ENCODE measurements around the gene CHIC2.
A peak's percentile ranks its signal among the peaks of the same experiment; 100 is the strongest.
"Not testable (repeated sequence)": the region's sequence is repeated elsewhere in the genome, so short reads cannot be mapped to it uniquely, and the experiment has no call there.

Gene CHIC2

DNA sequence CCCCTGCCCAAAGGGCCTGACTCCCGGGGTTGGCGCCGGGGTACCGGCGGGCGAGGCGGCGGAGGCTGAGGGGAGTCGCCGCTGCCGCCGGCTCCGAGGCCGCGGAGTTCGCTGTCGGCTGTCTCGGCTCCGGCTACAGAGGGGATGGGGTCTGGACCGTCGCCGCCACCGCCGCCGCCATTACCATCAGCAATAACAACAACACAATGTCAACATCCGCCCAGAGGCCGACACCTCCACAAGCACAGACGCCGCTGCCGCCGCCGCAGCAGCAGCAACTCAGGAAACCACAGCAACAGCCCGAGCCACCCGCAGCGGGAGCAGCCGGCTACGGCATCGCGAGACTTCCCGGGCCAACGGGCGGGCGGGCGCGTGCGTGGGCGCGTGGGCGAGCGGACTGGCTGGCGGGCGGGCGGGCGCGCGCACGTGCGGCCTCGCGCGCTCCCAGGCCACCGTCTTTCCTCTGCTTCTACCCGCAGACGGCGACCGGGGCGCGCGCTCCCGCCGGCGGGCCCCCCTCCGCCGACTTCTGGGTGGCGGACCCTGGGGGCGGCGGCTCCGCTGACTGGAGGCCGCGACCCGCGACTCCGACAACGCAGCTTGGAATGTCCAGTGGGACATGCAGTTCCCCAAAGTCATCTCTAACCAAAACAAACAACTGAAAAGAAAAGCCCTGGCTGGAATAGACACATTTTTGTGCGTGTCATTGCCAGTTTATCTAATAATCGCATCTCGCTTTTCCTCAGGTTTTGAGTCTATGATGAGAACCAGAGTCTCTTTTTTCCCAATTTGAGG is at the start of gene CHIC2:
CHIC2 (minus strand) TSS at position 289 of the 795 bp plus-strand sequence. CDS start 305 bp downstream, outside the sequence.
- ATAC-seq = peak; percentile 94
- Mint-ChIP-seq H3K4me3 (peak within 1 kb of the TSS; percentile 89), H3K36me3 (peaks cover 49% of the 10 kb centered on the region), H3K4me1 (peaks cover 32% of the 10 kb centered on the region), H3K9me3 (no peaks in the 10 kb centered on the region), H3K27ac (peak within 1 kb of the TSS; percentile 97)
- peak; percentile 94 to 96 for DNase-seq (ENCODE audit: low spot score in 2 of 2)

DNA sequence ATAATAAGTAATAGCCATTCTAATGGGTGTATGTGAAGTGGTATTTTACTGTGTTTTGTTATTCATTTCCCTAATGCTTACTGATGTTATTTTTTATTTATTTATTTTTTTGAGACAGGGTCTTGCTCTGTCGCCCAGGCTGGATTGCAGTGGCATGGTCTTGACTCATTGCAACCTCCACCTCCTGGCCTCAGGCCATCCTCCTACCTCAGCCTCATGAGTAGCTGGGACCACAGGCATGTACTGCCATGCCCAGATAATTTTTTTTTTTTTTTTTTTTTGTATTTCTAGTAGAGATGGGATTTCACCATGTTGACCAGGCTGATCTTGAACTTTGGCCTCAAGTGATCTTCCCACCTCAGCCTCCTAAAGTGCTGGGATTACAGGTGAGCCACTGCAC is 48.8 kb upstream of the CHIC2 start:
- H3K36me3 Mint-ChIP-seq; H3K27ac Mint-ChIP-seq; H3K4me3 Mint-ChIP-seq; ATAC-seq; DNase-seq (ENCODE audit: low spot score in 2 of 2); H3K9me3 Mint-ChIP-seq; H3K4me1 Mint-ChIP-seq: not testable (repeated sequence)

DNA sequence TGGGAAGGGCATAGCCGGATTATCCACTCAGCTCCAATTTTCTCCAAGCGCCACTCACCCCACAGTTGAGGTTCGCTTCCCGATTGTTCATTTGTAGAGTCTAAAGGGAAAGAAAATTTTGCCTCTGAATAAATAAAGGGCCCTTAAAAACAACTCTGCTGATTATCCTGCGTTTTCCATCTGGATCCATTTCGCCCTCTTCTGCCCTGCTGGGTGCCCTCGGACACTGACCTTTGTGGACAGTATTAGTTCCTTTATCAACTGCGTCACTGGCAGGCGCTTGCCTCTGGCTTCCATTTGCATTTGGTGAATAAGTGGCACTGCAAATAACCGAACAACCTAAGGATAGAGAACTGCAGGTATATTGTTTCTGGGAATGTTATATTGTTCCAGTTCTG is 45.6 kb upstream of the CHIC2 start:
- H3K4me3 Mint-ChIP-seq = no peak overlapping the region
- no peaks in the 10 kb centered on the region for H3K36me3 Mint-ChIP-seq
- ATAC-seq (no peak), DNase-seq (ENCODE audit: low spot score in 2 of 2) (no peak)
- H3K27ac Mint-ChIP-seq = no peak overlapping the region
- no peaks in the 10 kb centered on the region for H3K9me3 Mint-ChIP-seq
- peaks cover 14% of the 10 kb centered on the region for H3K4me1 Mint-ChIP-seq

DNA sequence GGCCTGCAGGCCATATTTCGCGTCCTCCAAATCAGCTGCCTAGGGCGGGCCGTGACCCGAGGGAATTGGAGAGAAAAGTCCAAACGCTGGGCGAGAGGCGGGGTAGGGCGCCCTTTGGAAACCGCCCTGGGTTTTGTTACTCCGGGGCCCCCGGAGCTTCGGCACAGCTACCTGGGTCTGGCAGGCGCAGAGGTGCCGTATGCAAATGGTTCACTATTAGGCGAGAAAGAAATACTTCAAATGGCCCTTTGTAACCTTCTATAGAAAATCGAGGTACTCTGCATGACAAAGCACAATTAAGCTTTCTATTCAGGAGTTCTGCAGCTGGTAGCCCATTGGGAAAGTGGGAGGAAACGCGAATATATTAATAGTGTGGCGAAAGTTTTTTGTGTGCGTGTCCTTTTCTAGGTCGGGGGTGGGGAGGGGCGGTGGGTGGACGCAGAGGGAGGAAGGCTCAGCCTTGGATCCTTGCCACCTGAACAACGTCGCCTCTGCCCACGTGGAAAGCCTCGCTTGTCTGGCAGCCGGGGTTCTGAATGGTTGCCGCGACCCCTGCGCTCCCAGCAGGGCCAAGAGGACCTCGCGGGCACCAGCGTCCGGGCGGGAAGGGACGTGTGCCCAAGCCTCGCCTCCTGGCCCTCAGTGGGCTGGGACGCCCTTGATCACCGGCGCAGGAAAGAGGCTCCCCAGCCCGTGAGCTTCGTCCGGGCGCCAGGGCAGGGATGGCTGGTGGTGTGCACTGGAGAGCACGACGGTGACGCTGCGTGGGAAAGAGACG is 45.0 kb upstream of the CHIC2 start:
- no peak overlapping the region for H3K27ac Mint-ChIP-seq
- ATAC-seq (no peak), DNase-seq (ENCODE audit: low spot score in 2 of 2) (no peak)
- H3K4me3 Mint-ChIP-seq = no peak overlapping the region
- no peaks in the 10 kb centered on the region for H3K9me3 Mint-ChIP-seq
- peaks cover 20% of the 10 kb centered on the region for H3K4me1 Mint-ChIP-seq
- no peaks in the 10 kb centered on the region for H3K36me3 Mint-ChIP-seq

DNA sequence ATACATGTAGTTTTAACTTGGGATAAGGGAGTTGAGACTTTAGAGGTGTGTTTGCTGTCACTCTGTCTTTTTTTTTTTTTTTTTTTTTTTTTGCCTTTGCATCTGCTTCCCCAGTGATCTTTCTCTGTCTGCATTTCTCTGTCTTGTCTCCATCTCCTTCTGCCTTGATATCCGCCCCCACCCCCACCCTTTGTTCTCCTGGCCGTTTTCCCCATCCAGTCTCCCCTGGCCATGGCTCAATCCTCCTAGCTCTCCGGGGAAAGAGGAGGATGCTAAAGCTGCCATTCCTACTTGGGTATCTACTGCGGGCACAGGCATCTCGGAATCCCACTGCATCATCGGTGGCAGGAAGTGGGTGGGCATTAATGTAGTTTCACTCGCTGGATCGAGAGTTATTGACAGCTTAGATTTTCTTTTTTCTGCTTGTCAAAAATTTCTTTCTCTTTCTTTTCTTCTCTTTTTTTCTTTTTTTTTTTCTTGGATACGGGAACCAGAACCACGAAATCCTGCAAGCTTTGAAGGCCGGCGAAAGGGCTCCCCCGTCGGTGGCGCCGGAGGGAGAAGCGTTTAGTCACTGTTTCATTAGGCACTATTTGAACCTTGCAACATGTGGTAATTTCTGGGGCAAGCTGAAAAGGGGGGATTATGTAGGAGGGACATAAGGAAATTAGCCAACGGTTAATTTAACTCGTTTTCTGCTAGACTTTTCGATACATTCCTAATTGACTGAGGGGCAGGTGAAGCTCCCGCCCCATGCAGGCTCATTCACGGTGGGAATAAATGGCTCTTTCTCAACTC is 43.7 kb upstream of the CHIC2 start:
- H3K36me3 Mint-ChIP-seq = no peaks in the 10 kb centered on the region
- H3K4me3 Mint-ChIP-seq = peak overlapping the region; percentile 55
- no peaks in the 10 kb centered on the region for H3K9me3 Mint-ChIP-seq
- no peak for ATAC-seq
- peak overlapping the region; percentile 66 for H3K27ac Mint-ChIP-seq
- peaks cover 26% of the 10 kb centered on the region for H3K4me1 Mint-ChIP-seq
- DNase-seq (ENCODE audit: low spot score in 2 of 2) = no peak

DNA sequence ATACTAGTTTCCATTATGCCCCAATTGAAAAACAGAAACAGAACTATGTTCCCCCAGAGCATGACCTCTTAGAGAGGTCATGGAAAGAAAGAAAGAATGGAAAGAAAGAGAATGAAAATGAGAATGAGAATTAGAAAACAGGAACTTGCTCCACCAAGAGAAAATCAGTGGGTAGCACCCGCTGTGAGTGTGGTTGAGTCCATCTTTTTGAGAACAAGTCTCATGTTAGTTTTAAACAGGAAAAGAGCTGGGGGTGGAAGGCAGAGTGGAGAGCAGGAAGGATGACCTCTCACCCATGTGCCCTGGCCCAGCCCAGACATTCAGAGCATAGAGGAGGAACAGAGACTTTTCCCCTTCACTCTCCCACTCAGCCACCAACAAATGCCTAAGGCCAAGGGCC is 40.5 kb upstream of the CHIC2 start:
- ATAC-seq (no peak), DNase-seq (ENCODE audit: low spot score in 2 of 2) (no peak)
- H3K4me1 Mint-ChIP-seq = peaks cover 43% of the 10 kb centered on the region
- no peak overlapping the region for H3K27ac Mint-ChIP-seq
- H3K36me3 Mint-ChIP-seq = no peaks in the 10 kb centered on the region
- no peak overlapping the region for H3K4me3 Mint-ChIP-seq
- H3K9me3 Mint-ChIP-seq = no peaks in the 10 kb centered on the region

DNA sequence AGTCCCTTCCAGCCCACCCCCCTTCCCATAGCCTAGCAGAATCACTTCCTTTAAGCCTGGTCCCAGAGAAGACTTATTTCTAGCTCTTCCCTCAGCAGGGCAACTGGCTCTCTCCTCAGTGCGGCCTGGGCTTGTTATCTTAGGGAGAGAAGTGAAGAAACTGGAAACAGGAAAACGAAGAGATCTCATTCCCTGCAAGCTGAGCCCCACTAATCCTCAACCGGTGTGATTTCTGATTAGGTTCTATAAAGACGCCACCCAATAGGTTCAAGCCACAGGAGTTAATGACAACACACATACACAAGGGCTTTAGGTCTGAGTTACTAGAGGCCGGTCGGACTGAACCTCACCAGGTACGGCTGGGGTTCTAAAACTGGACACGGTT is 38.8 kb upstream of the CHIC2 start:
- DNase-seq (ENCODE audit: low spot score in 2 of 2) (no peak), ATAC-seq (no peak)
- no peaks in the 10 kb centered on the region for H3K9me3 Mint-ChIP-seq
- no peak overlapping the region for H3K4me3 Mint-ChIP-seq
- no peak overlapping the region for H3K27ac Mint-ChIP-seq
- H3K4me1 Mint-ChIP-seq = peaks cover 56% of the 10 kb centered on the region
- no peaks in the 10 kb centered on the region for H3K36me3 Mint-ChIP-seq

DNA sequence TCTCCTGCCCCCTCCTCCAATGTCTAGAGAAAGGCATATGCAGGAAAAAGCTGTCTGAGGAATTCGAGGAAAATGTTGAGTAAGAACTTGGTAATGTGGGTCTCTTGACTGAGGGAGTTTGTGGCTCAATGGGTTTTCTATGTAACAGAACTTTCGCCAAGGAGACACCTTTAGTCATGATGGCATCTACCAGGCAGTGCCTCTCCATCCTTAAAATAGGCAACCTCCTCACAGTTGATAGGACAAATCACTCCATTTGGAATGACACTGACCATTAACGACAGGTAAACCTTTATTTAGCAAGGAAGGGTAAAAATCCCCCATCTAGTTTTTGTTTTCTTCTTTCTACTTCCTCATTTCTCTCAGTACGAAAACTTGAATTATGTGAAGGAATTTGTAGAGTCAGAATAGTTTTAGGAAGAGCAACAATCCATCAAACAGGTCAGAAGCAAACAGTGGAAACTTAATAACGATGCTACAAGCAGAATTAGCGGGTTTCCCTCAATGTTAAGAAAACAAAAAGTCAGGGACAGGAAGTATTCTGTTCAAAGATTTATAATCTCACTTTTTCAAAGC is 38.2 kb upstream of the CHIC2 start:
- ATAC-seq = no peak
- Mint-ChIP-seq H3K9me3 (no peaks in the 10 kb centered on the region), H3K4me1 (peaks cover 53% of the 10 kb centered on the region), H3K4me3 (no peak overlapping the region), H3K27ac (no peak overlapping the region), H3K36me3 (no peaks in the 10 kb centered on the region)
- no peak for DNase-seq (ENCODE audit: low spot score in 2 of 2)

DNA sequence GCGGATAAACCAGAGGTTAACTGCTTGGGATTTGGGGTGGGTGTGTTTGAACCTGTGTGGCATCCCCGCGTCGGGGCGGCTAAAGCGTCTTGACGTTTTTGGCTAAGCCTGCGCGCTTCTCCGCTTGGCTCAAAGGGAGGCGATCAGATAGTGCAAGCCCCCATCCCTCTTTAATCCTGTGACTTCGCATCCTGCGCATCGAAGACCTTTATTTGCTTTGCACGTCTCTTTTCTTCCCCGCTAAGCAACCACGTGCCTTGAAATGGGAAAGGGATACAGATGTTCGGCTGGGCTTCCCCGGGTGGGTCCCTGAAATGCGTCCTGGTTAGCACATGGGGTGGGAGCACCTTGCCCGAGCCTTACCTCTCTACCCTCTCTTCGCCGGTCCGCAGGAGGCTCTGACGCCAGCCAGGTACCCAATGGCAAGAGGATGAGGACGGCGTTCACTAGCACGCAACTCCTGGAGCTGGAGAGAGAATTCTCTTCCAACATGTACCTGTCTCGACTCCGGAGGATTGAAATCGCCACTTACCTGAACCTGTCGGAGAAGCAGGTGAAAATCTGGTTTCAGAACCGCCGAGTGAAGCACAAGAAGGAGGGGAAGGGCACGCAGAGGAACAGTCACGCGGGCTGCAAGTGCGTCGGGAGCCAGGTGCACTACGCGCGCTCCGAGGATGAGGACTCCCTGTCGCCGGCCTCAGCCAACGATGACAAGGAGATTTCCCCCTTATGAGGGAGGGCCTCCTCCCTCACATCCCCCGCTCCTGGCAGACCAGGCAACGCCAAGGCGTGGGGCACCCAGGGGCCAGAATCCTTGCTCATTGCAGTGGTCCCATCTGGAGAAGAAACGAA is 37.0 kb upstream of the CHIC2 start:
- Mint-ChIP-seq H3K4me3 (peak overlapping the region; percentile 61), H3K27ac (no peak overlapping the region), H3K9me3 (no peaks in the 10 kb centered on the region), H3K4me1 (peaks cover 50% of the 10 kb centered on the region), H3K36me3 (no peaks in the 10 kb centered on the region)
- ATAC-seq = peak; percentile 3
- no peak for DNase-seq (ENCODE audit: low spot score in 2 of 2)

DNA sequence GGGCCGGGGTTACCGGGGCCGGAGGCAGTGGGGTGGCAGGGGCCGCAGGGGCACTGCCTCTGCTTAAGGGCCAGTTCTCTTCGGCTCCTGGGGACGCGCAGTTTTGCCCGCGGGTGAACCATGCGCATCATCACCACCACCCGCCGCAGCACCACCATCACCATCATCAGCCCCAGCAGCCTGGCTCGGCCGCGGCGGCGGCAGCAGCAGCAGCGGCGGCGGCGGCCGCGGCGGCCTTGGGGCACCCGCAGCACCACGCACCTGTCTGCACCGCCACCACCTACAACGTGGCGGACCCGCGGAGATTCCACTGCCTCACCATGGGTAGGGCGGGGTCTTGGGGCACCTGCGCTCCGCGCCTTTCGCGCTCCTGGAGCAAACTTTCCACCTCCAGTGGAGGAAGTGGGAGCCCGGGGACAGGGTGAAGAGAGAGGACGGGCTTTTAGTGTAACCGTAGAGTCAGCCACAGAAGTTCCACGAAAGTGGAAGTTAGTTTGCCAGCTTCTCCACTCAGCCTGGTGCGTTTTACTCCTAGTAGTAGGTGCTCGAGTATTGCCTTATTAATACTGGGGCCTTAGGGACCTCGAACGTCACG is 36.3 kb upstream of the CHIC2 start:
- Mint-ChIP-seq H3K4me1 (peaks cover 55% of the 10 kb centered on the region), H3K27ac (no peak overlapping the region), H3K9me3 (no peaks in the 10 kb centered on the region), H3K4me3 (peak overlapping the region; percentile 61), H3K36me3 (no peaks in the 10 kb centered on the region)
- no peak for DNase-seq (ENCODE audit: low spot score in 2 of 2)
- peak; percentile 66 for ATAC-seq

DNA sequence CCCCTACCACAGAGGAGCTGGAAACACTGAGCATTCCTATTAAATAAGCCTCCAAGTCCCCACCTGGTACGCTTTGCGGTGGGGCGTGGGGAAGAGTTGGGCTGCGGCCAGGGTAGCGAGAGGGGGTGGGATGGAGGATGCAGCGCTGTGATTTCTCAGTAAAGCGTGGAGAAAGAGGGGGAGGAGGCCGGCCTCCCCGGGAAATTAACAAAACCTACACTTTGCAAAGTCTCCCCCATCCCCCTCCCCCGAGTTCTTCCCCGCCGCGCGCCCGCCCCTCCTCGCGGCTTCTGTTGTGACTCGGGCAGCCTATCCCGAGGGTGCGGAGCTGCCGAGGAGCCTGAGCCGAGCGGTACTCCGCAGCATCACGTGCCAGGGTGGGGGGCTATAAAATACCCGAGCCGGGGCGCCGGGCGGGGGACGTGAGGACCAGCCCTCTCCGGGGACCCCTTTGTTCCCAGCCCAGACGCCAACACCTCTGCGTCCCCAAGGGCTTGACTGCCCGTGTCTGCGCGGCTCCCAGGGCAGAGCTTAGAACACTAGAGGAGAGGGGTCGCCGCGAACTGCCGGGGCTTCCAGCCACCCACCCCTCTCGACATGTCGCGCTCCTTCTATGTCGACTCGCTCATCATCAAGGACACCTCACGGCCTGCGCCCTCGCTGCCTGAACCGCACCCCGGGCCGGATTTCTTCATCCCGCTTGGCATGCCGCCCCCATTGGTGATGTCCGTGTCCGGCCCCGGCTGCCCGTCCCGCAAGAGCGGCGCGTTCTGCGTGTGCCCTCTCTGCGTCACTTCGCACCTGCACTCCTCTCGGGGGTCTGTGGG is 35.6 kb upstream of the CHIC2 start, which contains the start of gene GSX2:
GSX2 (plus strand) TSS at position 416 of the 827 bp plus-strand sequence; CDS start at position 598, 182 bp downstream.
- Mint-ChIP-seq H3K4me3 (peak within 1 kb of the TSS; percentile 61), H3K27ac (no peak within 1 kb of the TSS), H3K36me3 (no peaks in the 10 kb centered on the region), H3K4me1 (peaks cover 53% of the 10 kb centered on the region), H3K9me3 (no peaks in the 10 kb centered on the region)
- no peak for DNase-seq (ENCODE audit: low spot score in 2 of 2)
- ATAC-seq = peak; percentile 22

DNA sequence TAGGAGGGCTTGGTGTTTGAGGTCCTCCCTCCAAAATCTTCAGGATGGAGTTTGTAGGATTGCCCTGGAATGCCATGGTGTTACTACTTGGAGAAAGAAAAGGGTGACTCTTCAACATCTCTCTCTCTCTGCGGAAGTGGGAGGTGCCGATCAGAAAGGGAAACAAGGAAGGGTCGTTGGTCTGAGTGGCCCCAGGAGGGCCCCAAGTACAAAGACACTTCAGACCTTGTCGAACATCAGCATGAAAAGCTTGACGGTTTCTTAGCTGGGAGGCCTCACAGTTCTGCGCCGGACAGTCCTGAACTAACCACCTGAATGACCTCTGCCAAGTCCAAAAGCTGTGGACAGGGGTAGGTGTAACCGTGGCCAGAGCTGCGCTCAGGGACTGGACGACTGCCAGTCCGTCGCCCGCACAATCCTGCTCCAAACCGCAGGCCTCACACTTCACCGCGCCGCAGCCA is 34.9 kb upstream of the CHIC2 start:
- Mint-ChIP-seq H3K4me3 (peak overlapping the region; percentile 61), H3K4me1 (peaks cover 48% of the 10 kb centered on the region), H3K9me3 (no peaks in the 10 kb centered on the region), H3K36me3 (no peaks in the 10 kb centered on the region), H3K27ac (no peak overlapping the region)
- ATAC-seq (no peak), DNase-seq (ENCODE audit: low spot score in 2 of 2) (no peak)

DNA sequence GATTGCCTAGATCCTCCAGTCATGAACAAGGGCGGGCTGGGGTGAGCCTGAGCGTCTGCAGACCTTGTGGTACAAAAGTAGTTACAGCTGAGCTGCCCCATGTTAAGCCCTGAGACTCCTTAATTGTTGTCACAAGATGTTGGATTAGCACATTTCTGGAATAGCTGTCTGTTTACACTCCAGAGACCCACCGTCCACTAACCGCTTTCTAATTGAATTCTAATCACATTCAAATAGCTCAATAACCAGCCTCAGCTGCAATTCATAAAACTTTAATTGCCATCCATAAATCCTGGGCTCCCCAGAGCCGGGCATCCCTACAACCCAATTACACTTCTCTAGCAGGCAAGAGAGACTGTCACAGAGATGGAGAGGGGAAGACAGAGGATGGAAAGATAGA is 34.0 kb upstream of the CHIC2 start:
- Mint-ChIP-seq H3K9me3 (no peaks in the 10 kb centered on the region), H3K4me3 (no peak overlapping the region), H3K36me3 (no peaks in the 10 kb centered on the region), H3K27ac (no peak overlapping the region), H3K4me1 (peaks cover 49% of the 10 kb centered on the region)
- no peak for ATAC-seq
- no peak for DNase-seq (ENCODE audit: low spot score in 2 of 2)

Measured in stimulated activated effector memory CD8-positive, alpha-beta T cell treated with anti-CD3 and anti-CD28 coated beads, Interleukin-12 subunit alpha, Interleukin-12 subunit beta, amount 100 ng/mL, for 72 hours (primary cell).